ENCODE results near the gene AMIGO1. TPM values are rescaled to one million over a fixed set of nuclear protein-coding genes. Genes with fewer than 3 reads are reported as not detected.
A peak's percentile ranks its signal among the peaks of the same experiment; 100 is the strongest.

Gene AMIGO1
- total RNA-seq, 1 donor from 2014 or later, result 19.4 TPM

GRCh38 chr1:109535971-109536491 is 26.5 kb upstream of the AMIGO1 start:
- peak; percentile 53 for DNase-seq
- Histone ChIP-seq H3K27ac (replicated peaks) (peak overlapping the region; percentile 87), H3K4me3 (peak overlapping the region; percentile 36), H3K36me3 (no peaks in the 10 kb centered on the region), H3K9me3 (replicated peaks) (no peaks in the 10 kb centered on the region), H3K4me1 (peaks cover 45% of the 10 kb centered on the region), H3K27me3 (ENCODE audit: low read depth) (no peaks in the 10 kb centered on the region)
- intact Hi-C loops (cut with micrococcal nuclease), result loop anchor here (2.0 kb wide), 1 partner anchor 41 kb away; the partner anchor contains the start of gene CYB561D1
- no peak for TF ChIP-seq CTCF (IDR thresholded peaks at IDR 0.05; ENCODE audit: borderline replicate concordance)

GRCh38 chr1:109535481-109535880 is 26.0 kb upstream of the AMIGO1 start:
- no peak for DNase-seq
- intact Hi-C loops (cut with micrococcal nuclease), result no loop called here
- peaks cover 51% of the 10 kb centered on the region for H3K4me1 ChIP-seq
- H3K27me3 ChIP-seq (ENCODE audit: low read depth), result no peaks in the 10 kb centered on the region
- no peaks in the 10 kb centered on the region for H3K9me3 ChIP-seq (replicated peaks)
- peak overlapping the region; percentile 87 for H3K27ac ChIP-seq (replicated peaks)
- no peak for TF ChIP-seq CTCF (IDR thresholded peaks at IDR 0.05; ENCODE audit: borderline replicate concordance)
- no peak overlapping the region for H3K4me3 ChIP-seq
- no peaks in the 10 kb centered on the region for H3K36me3 ChIP-seq

- no peak for DNase-seq
- TF ChIP-seq CTCF (IDR thresholded peaks at IDR 0.05; ENCODE audit: borderline replicate concordance), result no peak
- H3K4me3 ChIP-seq, result no peak overlapping the region
- H3K36me3 ChIP-seq, result no peaks in the 10 kb centered on the region
- H3K27me3 ChIP-seq (ENCODE audit: low read depth), result no peaks in the 10 kb centered on the region
- no peaks in the 10 kb centered on the region for H3K9me3 ChIP-seq (replicated peaks)
- intact Hi-C loops (cut with micrococcal nuclease), result no loop called here
- H3K4me1 ChIP-seq, result peaks cover 59% of the 10 kb centered on the region
- peak overlapping the region; percentile 87 for H3K27ac ChIP-seq (replicated peaks)
Observed at GRCh38 chr1:109534307-109534858, 24.9 kb upstream of the AMIGO1 start.

GRCh38 chr1:109532365-109533136 is 23.0 kb upstream of the AMIGO1 start:
- Histone ChIP-seq H3K27me3 (ENCODE audit: low read depth) (no peaks in the 10 kb centered on the region), H3K36me3 (no peaks in the 10 kb centered on the region), H3K4me3 (peak overlapping the region; percentile 46), H3K4me1 (peaks cover 59% of the 10 kb centered on the region), H3K9me3 (replicated peaks) (no peaks in the 10 kb centered on the region), H3K27ac (replicated peaks) (peak overlapping the region; percentile 80)
- TF ChIP-seq CTCF (IDR thresholded peaks at IDR 0.05; ENCODE audit: borderline replicate concordance), result peak; percentile 95
- DNase-seq, result peak; percentile 83
- intact Hi-C loops (cut with micrococcal nuclease), result no loop called here

- DNase-seq, result no peak
- no peaks in the 10 kb centered on the region for H3K9me3 ChIP-seq (replicated peaks)
- no peak for TF ChIP-seq CTCF (IDR thresholded peaks at IDR 0.05; ENCODE audit: borderline replicate concordance)
- peak overlapping the region; percentile 80 for H3K27ac ChIP-seq (replicated peaks)
- H3K27me3 ChIP-seq (ENCODE audit: low read depth), result no peaks in the 10 kb centered on the region
- peak overlapping the region; percentile 46 for H3K4me3 ChIP-seq
- intact Hi-C loops (cut with micrococcal nuclease), result no loop called here
- H3K4me1 ChIP-seq, result peaks cover 53% of the 10 kb centered on the region
- H3K36me3 ChIP-seq, result no peaks in the 10 kb centered on the region
Observed at GRCh38 chr1:109531826-109532364, 22.4 kb upstream of the AMIGO1 start.

Measured in left ventricle myocardium inferior (tissue), 1 donor.